A673 (cell line): ENCODE results near the gene ATP9A. TPM values are rescaled to one million over a fixed set of nuclear protein-coding genes. Genes with fewer than 3 reads are reported as not detected.
"Not testable (repeated sequence)": the region's sequence is repeated elsewhere in the genome, so short reads cannot be mapped to it uniquely, and the experiment has no call there.

Experiments used
- BruUV-seq: library from RNA; stranded (reverse); fragments of 400-500 nt; replicated peaks from 2 replicates; lab custom pipeline; 2021; lab: Mats Ljungman, UMichigan
- CTCF ChIA-PET: fragments of 300-600 bp; sonication (Branson Sonifier 250); formaldehyde crosslinking; loops from one replicate; lab custom pipeline; 2022; ENCODE audit warnings: antibody characterized with exemption; lab: Charles Lee
- POLR2A ChIA-PET: fragments of 300-600 bp; sonication (Branson Sonifier 250); formaldehyde crosslinking; loops from one replicate; lab custom pipeline; 2022; ENCODE audit warnings: antibody characterized with exemption; ENCODE audit not compliant: low non-redundant PET; lab: Charles Lee
- DNase-seq: peaks from one replicate; pipeline ENCODE4 v3.0.0-alpha.2; 2015; ENCODE audit warnings: low spot score
- H3K27ac ChIP-seq: fragments of 200-600 bp; sonication (generic); 2 replicates; pipeline ENCODE4 v1.5.1; 2016; ENCODE audit warnings: mixed run types, low read depth, mild to moderate bottlenecking, mixed read lengths, antibody characterized with exemption, low read length; ENCODE audit not compliant: poor library complexity, severe bottlenecking
- H3K27me3 ChIP-seq: fragments of 200-600 bp; sonication (generic); replicated peaks from 2 replicates; pipeline ENCODE4 v1.6.1; 2017; ENCODE audit warnings: mixed run types, low read depth, mild to moderate bottlenecking, mixed read lengths, antibody characterized with exemption, low read length; ENCODE audit not compliant: insufficient read depth, poor library complexity
- H3K36me3 ChIP-seq: fragments of 200-600 bp; sonication (generic); 2 replicates; pipeline ENCODE4 v1.6.1; 2016; ENCODE audit warnings: mixed run types, mild to moderate bottlenecking, mixed read lengths, antibody characterized with exemption, low read length; ENCODE audit not compliant: insufficient read depth, poor library complexity, severe bottlenecking
- H3K4me1 ChIP-seq: fragments of 200-600 bp; sonication (generic); 2 replicates; pipeline ENCODE4 v1.6.1; 2017; ENCODE audit warnings: mixed run types, mild to moderate bottlenecking, mixed read lengths, antibody characterized with exemption, low read length; ENCODE audit not compliant: insufficient read depth, poor library complexity, severe bottlenecking
- H3K4me3 ChIP-seq: fragments of 200-600 bp; sonication (generic); 2 replicates; pipeline ENCODE4 v1.5.1; 2016; ENCODE audit warnings: low read depth, mixed run types, mild to moderate bottlenecking, mixed read lengths, low read length; ENCODE audit not compliant: poor library complexity, severe bottlenecking
- H3K9me3 ChIP-seq: fragments of 200-600 bp; sonication (generic); 2 replicates; pipeline ENCODE4 v1.6.1; 2016; ENCODE audit warnings: mixed run types, low read depth, mild to moderate bottlenecking, mixed read lengths, antibody characterized with exemption, low read length; ENCODE audit not compliant: poor library complexity, severe bottlenecking
- CTCF ChIP-seq: fragments of 300-800, 200-600 bp; sonication (generic); conservative IDR thresholded peaks from 2 replicates; pipeline ENCODE4 v1.5.1; 2017; ENCODE audit warnings: low read depth, mild to moderate bottlenecking, antibody characterized with exemption, low read length, moderate library complexity, mixed read lengths
- EZH2 ChIP-seq: fragments of 200-600 bp; sonication (generic); IDR thresholded peaks from 2 replicates; pipeline ENCODE4 v1.6.1; 2017; ENCODE audit warnings: borderline replicate concordance, low read depth, mild to moderate bottlenecking, mixed read lengths, antibody characterized with exemption, low read length; ENCODE audit not compliant: poor library complexity, severe bottlenecking
- intact Hi-C: fragments of 100-400 bp; cut with micrococcal nuclease; formaldehyde crosslinking; loops from one replicate; pipeline ENCODE4 v1.10.0; 2022; ENCODE audit not compliant: unreplicated experiment
- total RNA-seq: library from RNA; stranded (reverse); gene quantifications from 2 replicates; pipeline ENCODE4 v1.2.3, GENCODE V29; 2021

ATP9A gene
- total RNA-seq, 1 experiment from 2014 or later, result 31.2 TPM

- Histone ChIP-seq H3K36me3 (no peaks in the 10 kb centered on the region), H3K4me3 (no peak overlapping the region), H3K27me3 (no peaks in the 10 kb centered on the region), H3K27ac (no peak overlapping the region), H3K9me3 (no peaks in the 10 kb centered on the region), H3K4me1 (peaks cover 36% of the 10 kb centered on the region)
- intact Hi-C loops, result no loop called here
- CTCF ChIA-PET, result no interaction called here
- no peak for TF ChIP-seq EZH2
- TF ChIP-seq CTCF, result no peak
- DNase-seq, result no peak
- BruUV-seq, result no TSS peak
- POLR2A ChIA-PET, result no interaction called here
Observed at GRCh38 chr20:51757226-51757625, 11.0 kb downstream of the ATP9A start.

GRCh38 chr20:51756653-51757052, 11.5 kb downstream of the ATP9A start:
- no peaks in the 10 kb centered on the region for H3K9me3 ChIP-seq
- ChIA-PET POLR2A (no interaction called here), CTCF (no interaction called here)
- no peaks in the 10 kb centered on the region for H3K36me3 ChIP-seq
- intact Hi-C loops, result no loop called here
- TF ChIP-seq CTCF (no peak), EZH2 (no peak)
- H3K4me1 ChIP-seq, result peaks cover 41% of the 10 kb centered on the region
- no peaks in the 10 kb centered on the region for H3K27me3 ChIP-seq
- BruUV-seq, result no TSS peak
- H3K27ac ChIP-seq, result no peak overlapping the region
- DNase-seq, result no peak
- no peak overlapping the region for H3K4me3 ChIP-seq

DNA sequence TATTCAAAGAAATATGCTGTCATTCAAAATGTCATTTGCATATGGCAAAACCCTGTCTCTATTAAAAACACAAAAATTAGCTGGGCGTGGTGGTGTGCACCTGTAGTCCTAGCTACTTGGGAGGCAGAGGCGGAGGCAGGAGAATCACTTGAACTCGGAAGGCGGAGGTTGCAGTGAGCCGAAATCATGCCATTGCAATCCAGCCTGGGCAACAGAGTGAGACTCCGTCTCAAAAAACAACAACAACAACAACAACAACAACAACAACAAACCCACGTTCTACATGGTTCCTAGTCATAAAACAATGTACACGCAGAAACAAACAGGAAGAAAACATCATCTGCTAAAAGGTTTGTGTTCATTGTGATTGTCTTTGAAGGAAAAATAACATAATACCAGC, 15.0 kb downstream of the ATP9A start:
- CTCF ChIA-PET, H3K36me3 ChIP-seq, BruUV-seq, H3K27ac ChIP-seq, H3K27me3 ChIP-seq, H3K9me3 ChIP-seq, DNase-seq, intact Hi-C loops, H3K4me3 ChIP-seq: not testable (repeated sequence)
- H3K4me1 ChIP-seq, result peaks cover 30% of the 10 kb centered on the region
- POLR2A ChIA-PET, result interaction anchor here (0.6 kb wide), 1 partner anchor 53 kb away, joined by 3 read pairs; no protein-coding TSS in a partner anchor

DNA sequence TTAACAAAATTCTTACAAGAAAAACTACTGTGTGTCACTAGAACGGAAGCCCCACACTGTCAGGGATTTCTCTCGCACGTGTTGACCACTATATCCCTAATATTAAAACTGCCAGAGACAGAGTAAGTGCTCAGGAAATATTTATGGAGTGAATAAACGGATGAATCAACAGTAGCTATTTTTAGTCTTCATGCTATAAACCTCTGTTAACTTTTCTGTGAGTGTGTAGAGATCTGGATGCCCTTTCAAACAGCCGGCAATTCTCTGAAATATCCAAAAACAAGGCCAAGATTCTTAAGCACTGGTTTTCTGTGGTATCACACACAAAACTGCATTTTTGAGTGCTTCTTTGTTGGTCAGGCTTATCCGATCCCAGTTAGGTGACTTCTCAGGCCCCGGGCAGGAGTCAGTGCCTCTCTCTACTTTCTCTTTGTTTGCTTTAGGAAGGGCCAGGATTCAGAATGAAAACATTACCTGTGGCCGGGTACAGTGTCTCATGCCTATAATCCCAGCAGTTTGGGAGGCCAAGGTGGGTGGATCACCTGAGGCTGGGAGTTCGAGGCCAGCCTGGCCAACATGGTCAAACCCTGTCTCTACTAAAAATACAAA, 15.7 kb downstream of the ATP9A start:
- POLR2A ChIA-PET, result no interaction called here
- BruUV-seq, result no TSS peak
- peak; percentile 56 for DNase-seq

More for the DNA sequence above, 15.7 kb downstream of the ATP9A start:
- no peak for TF ChIP-seq EZH2
- TF ChIP-seq CTCF, result no peak
- Histone ChIP-seq H3K9me3 (no peaks in the 10 kb centered on the region), H3K27ac (peak overlapping the region; percentile 4), H3K36me3 (no peaks in the 10 kb centered on the region), H3K4me1 (peaks cover 22% of the 10 kb centered on the region), H3K27me3 (no peaks in the 10 kb centered on the region), H3K4me3 (no peak overlapping the region)
- CTCF ChIA-PET, result no interaction called here
- intact Hi-C loops, result no loop called here
